BJ (cell line): ENCODE results near the gene NF1. TPM values are rescaled to one million over a fixed set of nuclear protein-coding genes. Genes with fewer than 3 reads are reported as not detected.

Experiments used
- CTCF ChIA-PET: fragments of 350-600 bp; formaldehyde crosslinking; extraction: SDS; loops from one replicate; lab custom pipeline; 2021; ENCODE audit warnings: antibody characterized with exemption, inconsistent platforms; lab: Yijun Ruan, JAX
- POLR2A ChIA-PET: fragments of 300-600 bp; sonication (Branson Sonifier 250); formaldehyde crosslinking; extraction: SDS; loops from one replicate; lab custom pipeline; 2021; ENCODE audit warnings: antibody characterized with exemption; lab: Charles Lee
- DNase-seq: peaks from one replicate; pipeline ENCODE4 v3.0.0-alpha.2; 2011; ENCODE audit warnings: low read depth
- H3K27me3 ChIP-seq: 2 replicates; pipeline ENCODE4 v1.6.0; 2011; ENCODE audit warnings: low read length; ENCODE audit not compliant: control insufficient read depth, insufficient read depth
- H3K36me3 ChIP-seq: 2 replicates; pipeline ENCODE4 v1.5.1; 2011; ENCODE audit warnings: low read length; ENCODE audit not compliant: control insufficient read depth, insufficient read depth
- H3K4me3 ChIP-seq: 2 replicates; pipeline ENCODE4 v1.5.1; 2011; ENCODE audit warnings: low read depth, mild to moderate bottlenecking, control low read depth, low read length
- polyA plus RNA-seq: library from polyadenylated mRNA; depleted of rRNA; stranded (reverse); fragments of >200 nt; gene quantifications from 2 replicates; pipeline ENCODE4 v1.2.3, GENCODE V29; 2011
- TF ChIP-seq, protein P1 (sequence below): IDR thresholded peaks from 2 replicates; pipeline ENCODE4 v1.5.1; 2011; ENCODE audit warnings: low read depth, mild to moderate bottlenecking, control low read depth, inconsistent platforms, low read length, moderate library complexity; ENCODE audit not compliant: insufficient read depth

The NF1 gene
- polyA plus RNA-seq, 1 experiment, result 29.3 TPM

DNA sequence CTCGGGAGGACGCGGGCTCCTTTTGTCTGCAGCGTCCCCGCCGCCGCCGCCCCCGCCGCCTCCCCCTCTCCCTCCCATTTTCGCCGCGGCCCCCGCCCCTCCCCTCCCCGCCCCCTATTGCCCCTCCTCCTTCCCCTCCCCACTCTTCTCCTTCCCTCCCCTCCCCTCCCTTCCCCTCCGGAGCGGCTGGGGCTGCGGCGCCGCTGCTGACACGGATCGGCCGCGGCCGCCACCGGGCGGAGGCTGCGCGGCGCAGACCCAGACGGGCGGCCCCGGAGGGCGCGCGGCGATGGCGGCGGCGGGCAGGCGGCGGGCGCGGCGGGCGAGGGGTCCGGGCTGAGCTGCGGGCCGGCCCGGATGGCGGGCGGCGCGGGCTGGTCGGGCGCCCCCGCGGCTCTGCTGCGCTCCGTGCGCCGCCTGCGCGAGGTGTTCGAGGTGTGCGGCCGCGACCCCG lies 296.7 kb downstream of the NF1 start, which contains the start of gene RAB11FIP4:
Gene RAB11FIP4 (plus strand): TSS at position 180 of the 454 bp plus-strand sequence. CDS start 178 bp downstream, at position 358.
- ChIA-PET CTCF (no interaction called here), POLR2A (no interaction called here)
- no peak for DNase-seq
- Histone ChIP-seq H3K27me3 (peaks cover 18% of the 10 kb centered on the region), H3K4me3 (peak within 1 kb of the TSS; percentile 27), H3K36me3 (no peaks in the 10 kb centered on the region)
- TF ChIP-seq, protein P1, sequence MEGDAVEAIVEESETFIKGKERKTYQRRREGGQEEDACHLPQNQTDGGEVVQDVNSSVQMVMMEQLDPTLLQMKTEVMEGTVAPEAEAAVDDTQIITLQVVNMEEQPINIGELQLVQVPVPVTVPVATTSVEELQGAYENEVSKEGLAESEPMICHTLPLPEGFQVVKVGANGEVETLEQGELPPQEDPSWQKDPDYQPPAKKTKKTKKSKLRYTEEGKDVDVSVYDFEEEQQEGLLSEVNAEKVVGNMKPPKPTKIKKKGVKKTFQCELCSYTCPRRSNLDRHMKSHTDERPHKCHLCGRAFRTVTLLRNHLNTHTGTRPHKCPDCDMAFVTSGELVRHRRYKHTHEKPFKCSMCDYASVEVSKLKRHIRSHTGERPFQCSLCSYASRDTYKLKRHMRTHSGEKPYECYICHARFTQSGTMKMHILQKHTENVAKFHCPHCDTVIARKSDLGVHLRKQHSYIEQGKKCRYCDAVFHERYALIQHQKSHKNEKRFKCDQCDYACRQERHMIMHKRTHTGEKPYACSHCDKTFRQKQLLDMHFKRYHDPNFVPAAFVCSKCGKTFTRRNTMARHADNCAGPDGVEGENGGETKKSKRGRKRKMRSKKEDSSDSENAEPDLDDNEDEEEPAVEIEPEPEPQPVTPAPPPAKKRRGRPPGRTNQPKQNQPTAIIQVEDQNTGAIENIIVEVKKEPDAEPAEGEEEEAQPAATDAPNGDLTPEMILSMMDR, result no peak

DNA sequence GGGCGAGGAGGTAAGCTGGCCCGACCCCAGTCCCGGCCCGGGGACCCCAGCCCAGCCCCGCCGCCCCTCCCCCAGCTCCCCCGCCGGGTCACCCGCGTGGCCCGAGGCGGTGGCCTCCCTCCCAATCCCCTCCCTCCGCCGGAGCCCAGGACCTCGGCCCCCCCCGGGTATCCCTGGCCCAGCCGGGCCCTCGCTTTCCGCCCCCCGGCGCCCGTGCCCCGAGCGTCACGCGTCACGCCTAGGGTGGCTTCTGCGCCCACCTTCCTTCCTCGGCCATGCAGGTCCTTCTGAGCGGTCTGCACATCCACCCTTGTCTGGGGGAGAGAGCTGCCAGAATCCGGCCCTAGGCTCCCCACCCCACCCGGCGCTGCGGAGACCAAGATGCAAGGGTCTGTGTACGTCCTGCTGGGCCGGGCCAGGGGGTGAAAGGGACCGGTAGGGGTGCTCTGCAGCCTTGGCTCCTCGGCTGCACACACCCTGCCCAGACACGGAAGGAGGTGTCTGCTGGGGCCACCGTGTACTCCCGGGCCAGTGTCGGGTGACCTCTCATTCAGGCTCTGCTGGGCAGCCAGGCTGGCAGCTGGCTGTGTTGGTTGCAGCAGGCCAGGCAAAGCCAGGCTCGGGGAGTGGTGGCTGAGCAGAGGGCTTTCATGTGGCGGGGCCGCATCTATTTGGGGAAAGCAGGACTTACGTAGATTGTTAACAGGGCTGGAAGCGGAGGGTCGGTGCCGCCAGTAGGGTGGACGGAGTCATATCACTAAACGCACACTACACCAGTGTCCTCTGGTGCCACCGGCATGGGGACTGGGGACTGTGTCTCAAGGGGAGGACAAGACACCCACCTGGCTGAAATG lies 297.5 kb downstream of the NF1 start:
- H3K36me3 ChIP-seq, result no peaks in the 10 kb centered on the region
- TF ChIP-seq, protein P1, result no peak
- DNase-seq, result no peak
- no peak overlapping the region; the same call in 1 of the 2 replicates for H3K4me3 ChIP-seq
- POLR2A ChIA-PET, result no interaction called here
- CTCF ChIA-PET, result no interaction called here
- peaks cover 21% of the 10 kb centered on the region for H3K27me3 ChIP-seq

DNA sequence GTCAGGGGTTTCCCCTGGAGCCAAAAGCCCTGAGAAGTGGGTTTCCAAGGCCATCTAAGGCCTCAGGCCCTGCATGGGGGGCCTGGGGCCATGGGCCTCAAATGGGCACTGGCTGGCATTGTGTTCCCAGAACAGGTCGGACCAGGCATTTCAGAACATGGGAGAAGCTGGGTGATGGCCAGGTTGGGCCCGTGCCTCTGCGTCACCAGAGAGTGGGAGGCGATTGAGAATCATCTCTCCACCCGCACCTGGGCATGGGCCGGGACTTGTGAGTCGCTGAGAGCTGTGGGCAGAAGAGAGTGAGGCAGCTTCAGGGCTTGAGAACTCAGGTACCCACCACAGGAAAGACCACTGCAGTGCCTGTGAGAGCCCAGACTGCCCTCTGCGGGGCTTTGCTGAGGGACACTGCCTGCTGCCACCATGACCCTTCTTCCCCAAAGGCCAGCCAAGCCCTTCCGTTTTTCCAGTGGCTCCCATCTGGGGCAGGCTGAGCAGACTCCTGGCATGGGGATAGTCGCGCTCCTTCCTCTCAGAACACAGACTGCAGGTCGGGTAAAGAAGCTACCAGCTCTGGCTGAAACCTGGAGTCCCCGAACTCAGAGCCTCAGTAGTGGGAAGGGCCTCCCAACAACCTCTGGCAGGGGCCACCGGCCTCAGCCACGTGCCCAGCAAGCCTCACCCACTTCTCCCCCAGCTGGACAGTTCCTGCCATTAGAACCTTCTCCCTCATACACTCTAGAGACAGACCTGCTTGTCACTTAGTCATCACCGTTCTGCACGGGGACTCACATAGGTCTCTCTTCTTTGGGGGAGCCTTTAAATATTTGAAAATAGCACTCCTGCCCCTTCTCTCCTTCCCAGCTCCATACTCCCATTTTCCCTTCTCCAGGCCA lies 298.3 kb downstream of the NF1 start:
- POLR2A ChIA-PET, result no interaction called here
- no peaks in the 10 kb centered on the region for H3K36me3 ChIP-seq
- DNase-seq, result no peak
- H3K4me3 ChIP-seq, result no peak overlapping the region
- TF ChIP-seq, protein P1, result no peak
- peaks cover 21% of the 10 kb centered on the region for H3K27me3 ChIP-seq
- CTCF ChIA-PET, result no interaction called here

DNA sequence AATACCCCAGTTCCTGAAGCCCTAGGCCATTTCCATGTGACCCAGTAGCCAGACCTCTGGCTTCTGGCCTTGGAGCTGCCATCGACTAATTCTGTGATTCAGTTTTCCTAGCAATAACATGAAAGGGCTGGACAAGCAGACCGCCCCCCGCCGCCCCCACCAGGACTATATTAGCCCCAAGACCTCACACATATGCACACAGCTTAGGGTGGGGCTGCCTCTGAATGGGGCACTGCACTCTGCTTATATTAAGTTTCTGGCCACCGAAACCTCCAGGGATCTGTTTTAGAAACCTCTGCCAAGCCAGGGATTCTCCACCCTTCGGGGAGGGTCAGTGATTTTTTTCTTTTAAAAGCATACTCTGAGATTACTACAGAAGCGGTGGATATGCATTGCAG lies 299.0 kb downstream of the NF1 start:
- ChIA-PET POLR2A (no interaction called here), CTCF (no interaction called here)
- no peak overlapping the region for H3K4me3 ChIP-seq
- DNase-seq, result no peak
- no peaks in the 10 kb centered on the region for H3K36me3 ChIP-seq
- TF ChIP-seq, protein P1, result no peak
- H3K27me3 ChIP-seq, result peaks cover 21% of the 10 kb centered on the region

DNA sequence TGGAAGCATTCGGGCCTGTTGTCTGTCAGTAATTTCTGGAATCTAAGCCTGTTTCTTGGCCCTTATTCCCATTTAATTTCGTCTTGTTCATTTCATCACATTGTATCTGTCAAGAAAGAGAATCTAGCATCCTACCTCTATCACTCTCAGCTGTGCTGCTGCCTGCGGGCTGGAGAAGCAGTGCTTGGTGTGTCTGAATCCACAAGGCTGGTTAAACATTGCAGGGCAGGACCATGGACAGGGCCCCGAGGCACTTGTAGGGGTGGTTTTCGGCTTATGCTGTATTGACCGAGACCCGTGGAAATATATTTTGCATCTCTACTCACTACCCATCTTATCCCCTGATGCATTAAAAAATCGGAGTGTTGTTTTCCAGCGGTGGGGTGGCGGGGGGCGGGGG lies 299.8 kb downstream of the NF1 start:
- H3K4me3 ChIP-seq, result no peak overlapping the region
- ChIA-PET POLR2A (no interaction called here), CTCF (no interaction called here)
- no peaks in the 10 kb centered on the region for H3K36me3 ChIP-seq
- DNase-seq, result peak; percentile 4
- peaks cover 19% of the 10 kb centered on the region for H3K27me3 ChIP-seq
- TF ChIP-seq, protein P1, result no peak
